HG03066 (cell line): ENCODE data around the gene ABHD5.

ENCODE experiments used
- ATAC-seq: cut with Tn5 transposase; IDR thresholded peaks from one replicate; pipeline ENCODE4 v1.9.1; 2021; ENCODE audit warnings: low read depth; ENCODE audit not compliant: unreplicated experiment

ABHD5 gene

DNA sequence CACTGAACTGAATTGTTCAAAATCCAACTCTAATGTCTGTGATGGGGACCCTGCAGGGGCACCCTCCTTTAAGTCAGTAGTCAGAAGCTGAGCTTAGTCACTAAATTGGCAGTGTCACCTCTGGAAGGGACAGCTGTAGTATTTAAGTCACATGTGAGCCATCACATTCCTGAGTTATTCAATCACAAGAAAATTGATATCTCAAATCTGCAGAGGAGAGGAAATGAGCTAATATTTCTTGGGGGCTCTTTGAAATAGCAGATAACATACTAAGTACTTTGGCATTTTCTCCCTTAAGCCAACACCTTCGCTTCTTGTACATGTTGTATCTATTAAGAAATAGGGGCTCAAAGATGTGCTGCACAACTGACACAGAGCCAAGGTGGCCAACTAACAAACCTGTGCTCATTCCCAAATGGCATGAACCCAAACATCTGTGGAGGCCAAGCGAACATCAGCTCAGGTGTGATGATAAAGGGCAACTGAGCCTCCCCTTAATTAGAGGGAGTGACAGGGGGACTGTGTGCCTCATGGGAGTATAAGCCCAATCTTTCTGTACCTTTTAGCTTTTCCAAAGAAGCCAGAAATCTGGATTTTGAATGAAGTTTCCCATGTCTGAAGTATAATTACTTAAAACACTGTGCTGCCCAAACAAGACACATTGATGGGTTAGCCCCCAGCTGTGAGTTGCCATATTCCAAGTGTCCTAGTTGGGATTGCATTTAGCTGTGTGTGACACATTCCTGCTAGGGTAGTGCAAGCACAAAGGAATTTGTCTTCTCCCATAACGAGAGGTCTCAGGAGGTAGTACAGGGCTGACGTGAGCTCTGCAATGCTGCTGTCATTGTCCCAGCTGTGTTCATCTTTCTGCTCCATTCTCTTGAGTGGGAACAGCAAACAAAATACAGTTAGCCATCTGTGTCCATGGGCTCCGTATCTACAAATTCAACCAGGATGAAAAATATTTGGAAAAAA lies 63.3 kb downstream of the ABHD5 start:
- ATAC-seq = no peak

DNA sequence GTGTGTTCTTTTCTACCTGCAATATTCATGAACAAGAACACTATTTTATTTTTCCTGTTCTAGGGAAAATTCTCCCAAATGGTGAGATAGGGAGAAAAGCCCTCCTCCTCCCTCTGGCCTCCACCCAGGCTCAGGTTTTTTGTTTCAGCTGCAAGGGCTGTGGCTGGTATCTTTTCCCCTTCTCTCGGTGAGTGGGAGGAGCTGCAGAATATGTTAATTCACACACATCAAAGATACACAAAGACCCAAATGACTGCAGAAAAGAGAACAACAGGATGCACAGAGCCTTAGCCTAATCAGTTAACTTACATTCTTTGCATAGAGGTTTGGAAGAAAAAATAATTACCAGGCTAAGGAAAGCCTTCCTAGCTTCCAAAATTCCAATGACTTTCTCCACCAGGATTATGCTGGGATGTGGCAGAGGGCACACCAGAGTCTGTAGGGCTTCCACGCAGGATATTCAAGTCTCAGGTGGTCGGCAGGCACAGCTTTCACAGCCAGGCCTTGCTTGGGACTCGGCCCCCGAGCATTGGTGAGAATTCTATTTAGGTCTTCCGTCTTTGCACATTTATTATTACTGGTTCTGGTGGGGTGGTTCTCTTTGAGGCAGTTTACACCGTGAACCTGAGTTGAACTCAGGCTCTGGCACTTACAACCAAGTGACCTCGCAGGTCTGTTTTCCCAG lies 64.9 kb downstream of the ABHD5 start:
- no peak for ATAC-seq

DNA sequence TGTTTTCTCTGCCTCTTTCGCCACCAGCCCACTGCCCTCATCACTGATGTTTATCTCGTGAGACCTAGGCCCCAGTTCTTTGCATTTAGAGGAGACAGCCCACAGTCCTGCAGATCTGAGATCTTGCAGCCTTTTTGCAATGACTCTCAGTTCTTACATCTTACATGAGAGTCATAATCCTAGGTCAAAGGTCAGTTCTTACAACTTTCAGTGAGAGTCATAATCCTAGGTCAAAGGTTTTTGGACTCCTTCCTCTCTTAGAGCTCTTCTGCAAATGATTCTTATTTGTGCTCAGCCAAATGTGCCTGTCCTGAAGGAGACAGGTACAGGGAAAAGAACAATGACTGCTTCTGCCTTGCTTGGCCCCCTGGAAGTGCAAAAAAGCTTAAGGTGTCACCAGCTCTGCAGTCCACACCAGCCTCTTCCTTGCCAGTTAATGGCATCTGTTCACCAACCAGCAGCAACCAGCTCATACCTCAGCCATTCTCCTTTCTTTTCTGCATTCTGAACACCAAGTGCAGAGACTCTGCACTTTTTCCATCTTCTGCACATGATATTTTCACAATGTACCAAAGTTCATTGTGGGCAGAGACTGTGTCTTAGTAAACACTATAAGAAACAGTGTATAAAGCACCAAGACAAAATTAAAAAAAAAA lies 67.1 kb downstream of the ABHD5 start:
- ATAC-seq = no peak

DNA sequence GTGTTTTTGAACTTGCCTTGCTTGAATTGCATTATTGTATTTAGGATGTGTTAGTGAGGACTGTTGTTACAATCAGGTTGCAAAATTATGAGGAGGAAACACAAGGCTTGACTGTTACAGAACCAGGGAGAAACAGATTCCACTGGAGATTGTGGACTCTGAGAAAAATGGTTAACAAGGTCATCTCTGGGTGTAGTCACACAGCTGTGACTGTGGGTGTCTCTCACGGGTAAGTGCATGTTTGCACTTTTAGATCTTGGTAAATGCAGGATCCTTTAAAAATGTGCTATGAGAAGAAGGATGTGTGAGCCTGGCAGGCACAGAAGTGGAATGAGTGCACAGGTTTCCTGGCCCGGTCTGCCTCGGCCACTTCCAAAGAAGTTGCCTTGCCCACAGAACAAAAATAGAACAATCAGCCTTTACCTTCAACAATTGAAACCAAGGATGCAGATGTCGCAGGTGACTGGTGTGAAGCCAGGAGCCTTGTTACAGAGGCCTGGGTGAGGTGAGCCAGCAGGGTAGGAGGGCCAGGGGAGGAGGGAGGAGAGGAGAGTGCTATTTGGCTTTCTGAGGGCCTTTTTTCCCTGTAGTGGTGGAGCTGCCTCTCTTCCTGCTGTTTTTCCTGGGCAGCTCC lies 68.0 kb downstream of the ABHD5 start:
- ATAC-seq = no peak

DNA sequence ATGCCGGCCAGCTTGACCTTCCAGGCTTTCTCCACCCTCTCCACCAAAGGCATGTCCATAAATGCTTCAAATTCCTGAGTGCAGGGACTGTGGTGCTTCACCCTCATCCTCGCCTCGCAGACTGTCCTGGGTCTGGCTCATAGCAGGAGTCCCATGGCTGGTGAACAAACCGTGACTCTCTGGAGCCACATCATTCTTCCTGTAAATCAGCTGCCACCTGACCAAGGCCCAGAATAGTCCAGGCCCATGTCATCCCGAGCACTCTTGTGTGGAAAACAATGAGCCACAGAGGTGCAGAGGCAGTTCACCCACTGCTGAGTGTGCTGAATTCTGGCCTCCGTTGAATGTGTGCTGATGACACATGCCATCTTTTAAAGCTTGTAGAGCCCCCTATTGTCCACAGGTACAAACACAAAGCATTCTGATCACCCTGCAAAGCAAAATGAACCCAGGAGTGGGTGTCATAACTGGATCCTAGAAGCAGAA lies 68.6 kb downstream of the ABHD5 start:
- no peak for ATAC-seq

DNA sequence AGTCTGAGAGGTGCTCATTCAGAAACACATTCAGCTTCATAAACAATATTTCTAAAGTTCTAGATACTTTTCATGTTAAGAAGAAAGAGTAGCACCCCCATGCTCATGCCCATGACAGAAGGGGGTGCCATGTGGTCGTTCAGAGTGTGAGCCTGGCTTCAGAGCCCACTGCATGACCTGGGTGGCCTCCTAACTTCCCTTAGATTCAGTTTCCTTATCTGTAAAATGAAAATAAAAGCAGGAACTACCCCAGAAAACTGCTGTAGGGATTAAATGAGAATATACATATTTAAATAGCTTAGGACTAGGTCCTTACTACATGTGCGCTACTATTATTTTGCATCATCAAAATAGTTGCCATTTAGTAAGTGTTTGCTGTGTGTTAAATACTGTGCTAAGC lies 69.2 kb downstream of the ABHD5 start:
- no peak for ATAC-seq

DNA sequence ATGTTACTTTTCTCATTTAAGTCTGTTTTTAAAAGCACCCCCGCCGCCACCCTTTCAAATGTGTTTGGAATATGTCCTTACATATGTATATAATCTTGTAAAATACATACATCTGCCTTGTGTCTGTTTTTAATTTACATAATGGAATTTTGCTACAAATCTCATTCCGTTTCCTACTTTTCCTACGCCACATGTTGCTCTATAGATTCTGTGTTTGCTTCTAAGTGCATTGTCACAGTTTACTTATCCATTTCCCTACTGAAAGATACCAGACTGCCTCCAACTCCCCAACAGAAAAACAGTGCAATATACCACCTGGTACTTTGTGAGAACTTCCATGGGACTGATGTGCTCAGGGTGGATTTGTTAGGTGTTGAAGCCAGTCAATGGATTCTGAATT lies 70.2 kb downstream of the ABHD5 start:
- no peak for ATAC-seq

DNA sequence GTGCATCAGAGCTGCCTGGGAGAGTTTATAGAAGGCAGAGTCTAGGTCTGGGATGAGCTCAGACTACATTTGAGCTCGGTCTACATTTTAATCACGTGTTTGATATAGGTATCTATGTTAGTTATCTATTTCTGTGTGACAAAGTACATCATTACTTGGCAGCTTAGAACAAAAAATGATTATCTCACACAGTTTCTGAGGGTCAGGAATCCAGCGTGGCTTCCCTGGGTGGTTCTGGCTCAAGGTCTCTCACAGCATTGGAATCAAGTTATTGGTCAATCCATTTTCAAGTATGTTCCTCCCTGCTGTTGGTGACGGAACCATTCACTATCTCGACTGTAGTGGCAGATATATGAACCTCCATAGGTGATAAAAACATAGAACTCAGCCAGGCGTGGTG lies 71.7 kb downstream of the ABHD5 start:
- ATAC-seq = no peak

DNA sequence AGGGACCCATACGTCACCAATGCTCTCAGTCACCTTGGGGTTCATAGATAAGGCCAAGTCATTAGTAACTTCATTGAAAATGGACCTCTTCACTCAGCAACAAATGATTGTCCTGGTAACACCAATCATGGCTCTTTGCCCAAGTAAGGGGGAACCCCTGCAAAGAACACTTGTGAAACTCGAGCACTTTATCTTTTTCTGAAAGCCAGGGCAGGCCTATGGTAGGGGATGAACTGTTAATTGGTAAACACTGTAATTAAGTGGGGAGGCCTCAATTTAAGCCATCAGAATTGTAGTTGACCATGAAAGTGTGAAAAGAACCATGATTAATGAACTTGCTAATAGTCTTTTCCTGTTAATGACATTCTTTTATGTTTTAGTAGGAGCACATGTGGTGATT lies 73.3 kb downstream of the ABHD5 start:
- ATAC-seq = no peak

DNA sequence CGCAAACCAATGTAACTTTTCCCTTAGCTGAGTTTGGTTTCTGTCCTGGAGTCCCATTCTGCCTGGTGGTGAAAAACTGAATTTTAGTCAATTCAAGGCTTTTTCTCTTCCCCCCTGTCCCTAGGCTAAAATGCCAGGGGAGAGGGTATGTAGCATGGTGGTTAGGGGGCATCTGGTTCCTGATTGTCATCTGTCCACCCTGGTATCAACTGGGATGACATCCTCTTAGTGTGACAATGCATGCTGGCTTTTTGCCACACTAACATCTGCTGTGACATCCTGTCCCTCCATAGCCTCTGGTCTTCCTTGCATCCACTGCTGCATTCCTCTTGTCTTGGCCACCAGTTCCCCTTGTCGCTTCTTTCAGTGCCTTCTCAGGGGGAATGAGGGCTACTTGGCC lies 73.7 kb downstream of the ABHD5 start:
- ATAC-seq = no peak

DNA sequence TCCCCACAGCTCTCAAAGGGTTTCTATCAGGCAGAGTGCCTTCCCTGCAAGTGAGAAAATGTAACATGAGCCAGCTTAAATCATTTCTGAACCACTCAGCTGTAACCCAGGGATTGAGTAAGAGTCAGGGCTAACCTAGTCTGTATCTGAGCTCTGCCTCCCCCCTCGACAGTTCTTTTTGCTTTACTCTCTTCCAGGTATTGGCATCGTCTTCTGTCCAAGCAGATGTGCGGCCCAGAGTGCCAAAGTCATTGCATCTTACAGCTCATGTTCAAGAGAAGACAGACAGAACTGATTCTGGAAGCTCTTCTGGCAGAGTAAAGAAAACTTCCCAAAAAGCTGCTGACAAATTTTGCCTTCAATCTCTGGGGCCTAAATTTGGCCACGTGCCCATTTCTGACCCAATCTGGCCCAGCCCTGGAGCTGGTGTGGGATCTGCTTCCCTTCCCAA lies 74.8 kb downstream of the ABHD5 start:
- no peak for ATAC-seq

DNA sequence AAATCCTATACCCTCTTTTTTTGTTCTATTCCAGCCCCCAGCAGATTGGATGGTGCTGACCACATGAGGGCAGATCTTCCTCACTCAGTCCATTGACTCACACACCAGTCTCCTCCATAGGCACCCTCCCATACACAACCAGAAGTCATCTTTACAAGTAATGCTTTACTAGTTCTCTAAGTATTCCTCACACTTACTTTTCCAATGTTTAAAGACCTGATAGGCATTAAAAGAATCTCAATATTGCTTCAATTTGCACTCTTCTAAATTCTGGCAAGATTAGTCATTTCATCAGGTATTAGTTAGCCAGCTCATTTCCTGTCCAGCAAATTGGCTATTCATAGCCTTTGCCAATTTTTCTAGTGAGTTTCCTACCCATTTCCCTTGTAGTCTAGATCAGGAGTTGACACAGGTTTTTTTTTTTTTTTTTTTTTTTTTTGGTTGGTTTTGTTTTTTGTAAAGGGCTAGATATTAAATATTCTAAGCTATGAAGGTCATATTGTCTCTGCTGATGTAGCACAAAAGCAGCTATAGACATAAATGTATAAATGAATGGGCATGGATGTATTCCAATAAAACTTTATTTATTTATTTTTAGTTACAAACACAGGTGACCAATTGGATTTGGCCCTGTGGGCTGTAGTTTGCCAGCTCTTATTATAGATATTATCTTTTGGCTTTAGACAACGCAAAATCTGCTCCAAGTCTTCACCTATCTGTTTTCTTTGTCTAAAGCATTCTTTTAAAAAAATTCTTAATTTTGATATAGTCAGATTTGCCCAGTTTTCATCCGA lies 76.1 kb downstream of the ABHD5 start:
- no peak for ATAC-seq

DNA sequence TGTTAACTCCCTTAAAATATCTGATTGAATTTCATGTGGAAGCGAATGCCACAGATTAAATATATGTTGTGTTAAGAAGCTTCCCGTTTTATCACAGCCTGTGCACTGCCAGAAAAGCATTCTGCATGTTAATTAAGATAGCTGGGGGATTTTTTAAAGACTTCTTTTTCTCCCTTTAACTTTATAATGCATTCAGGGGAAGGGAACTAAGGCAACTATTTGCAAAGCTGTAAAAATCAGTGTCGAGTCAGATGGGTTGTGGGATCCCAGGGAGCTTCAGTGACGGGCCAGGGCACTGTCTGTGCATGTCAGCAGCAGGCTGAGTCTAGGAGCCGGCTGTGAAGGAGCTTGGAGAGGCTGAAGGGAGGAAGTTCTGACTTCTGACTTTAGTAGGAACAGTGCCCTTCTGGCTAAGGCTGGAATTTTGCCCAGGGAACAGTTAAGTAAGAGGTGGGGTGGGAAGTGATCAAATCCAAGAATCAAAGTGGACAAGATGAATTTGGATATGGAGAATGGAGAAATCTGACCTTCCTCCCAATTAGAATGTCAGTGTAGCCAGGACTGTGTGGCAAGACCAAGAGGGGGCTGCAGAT lies 77.7 kb downstream of the ABHD5 start:
- ATAC-seq = no peak

DNA sequence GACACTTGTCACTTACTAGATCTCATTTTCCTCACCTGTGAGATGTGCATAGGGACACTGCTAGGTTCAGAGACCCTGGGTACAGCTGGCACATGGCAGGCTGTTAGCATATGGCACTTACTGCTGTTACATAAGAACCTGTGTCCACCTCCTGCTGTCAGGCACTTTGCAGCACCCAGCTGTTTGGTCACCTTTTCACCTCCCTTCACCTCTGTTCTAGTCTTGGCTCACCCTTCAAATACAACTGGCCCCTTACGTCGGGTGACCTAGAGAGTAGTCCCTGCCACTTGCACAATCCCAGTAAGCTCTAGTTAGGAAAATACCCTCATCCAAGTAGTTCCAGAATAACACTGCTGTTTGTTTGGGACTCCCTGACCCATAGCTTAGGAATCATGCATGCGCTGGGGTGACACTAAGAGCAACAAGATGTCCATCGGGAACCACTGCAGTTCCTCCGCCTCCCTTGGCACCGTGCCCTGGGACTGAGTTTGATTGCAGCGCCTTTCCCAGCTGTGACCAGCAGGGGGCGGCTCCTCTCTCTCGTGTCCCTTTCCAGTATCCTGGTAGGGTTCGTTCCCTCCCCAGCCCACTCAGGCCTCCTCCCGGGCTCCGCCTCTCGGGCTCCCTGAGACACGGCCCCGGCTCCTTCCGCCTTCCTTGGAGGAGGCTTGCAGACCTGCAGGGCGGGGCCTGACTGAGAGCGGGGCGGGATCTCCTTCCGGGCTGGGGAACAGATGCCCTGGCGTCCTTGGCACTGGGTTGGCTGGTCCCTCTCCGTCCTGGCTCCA lies 78.6 kb downstream of the ABHD5 start:
- ATAC-seq = peak; percentile 51

DNA sequence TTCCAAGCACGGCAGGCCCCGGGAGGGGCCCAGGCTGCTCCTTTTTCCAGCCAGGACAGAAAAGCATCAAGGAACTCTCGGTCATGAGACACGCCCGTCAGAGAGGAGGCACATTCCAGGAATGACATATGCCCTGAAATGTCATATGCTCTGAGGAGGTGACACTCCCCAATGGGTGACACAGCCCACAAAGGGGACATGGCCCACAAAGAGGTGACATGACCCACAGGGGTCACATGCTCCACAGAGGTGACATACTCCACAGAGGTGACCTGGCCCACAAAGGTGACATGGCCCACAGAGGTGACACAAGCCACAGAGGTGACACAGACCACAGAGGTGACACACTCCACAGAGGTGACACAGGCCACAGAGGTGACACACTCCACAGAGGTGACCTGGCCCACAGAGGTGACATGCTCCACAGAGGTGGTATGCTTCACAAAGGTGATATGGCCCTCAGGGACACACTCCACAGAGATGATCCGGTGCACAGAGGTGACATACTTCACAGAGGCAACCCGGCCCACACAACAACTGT lies 79.2 kb downstream of the ABHD5 start:
- no peak for ATAC-seq

DNA sequence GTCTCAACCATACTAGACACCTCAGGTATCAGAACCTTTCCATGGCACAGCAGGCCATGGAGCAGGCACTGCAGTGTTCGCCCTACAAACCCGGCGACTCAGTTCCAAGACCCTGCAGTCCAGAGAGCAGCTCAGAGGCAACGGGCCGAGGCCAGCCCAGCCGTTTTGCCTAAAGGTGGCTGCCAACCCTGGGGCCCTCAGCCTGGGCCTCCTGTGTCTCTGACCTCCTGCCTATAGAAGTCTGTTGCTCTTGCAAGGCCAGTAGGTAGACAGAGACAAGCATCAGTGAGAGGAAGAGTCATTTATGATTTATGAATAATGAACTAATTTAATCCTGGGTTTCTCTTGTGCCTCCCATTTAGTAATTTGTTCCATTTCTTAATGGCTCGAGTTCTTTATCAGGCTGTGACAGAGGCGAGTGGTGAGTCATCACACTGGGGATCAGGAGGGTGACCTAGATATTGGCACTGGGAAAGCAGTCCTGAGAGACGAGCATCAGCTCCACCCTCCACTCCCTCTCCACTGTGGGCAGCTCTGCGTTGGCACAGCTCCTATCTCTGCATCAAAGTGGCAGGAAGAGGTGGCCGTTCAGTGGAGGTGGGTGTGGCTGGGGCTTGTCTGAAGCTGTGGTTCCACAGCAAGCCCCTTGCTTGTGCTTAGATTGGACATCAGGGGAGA lies 79.8 kb downstream of the ABHD5 start:
- no peak for ATAC-seq

DNA sequence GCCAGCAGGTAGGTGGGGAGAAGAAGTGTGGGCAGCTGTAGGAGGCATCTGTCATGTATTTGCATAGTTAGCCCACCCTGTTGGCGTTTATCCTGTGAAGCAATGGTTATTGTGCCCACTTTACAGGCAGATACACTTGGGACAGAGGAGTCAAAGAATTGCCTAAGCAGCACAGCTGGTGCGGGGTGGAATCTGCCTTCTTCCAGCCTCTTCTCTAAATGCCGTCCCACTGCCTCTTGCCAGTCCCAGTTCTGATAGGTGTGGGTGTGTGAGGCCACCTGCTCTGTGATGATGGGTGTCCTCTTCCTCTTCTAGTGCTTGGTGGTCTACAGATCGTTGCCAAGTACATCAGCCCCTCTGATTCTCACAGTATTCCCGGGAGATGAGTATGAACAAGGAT lies 80.9 kb downstream of the ABHD5 start:
- no peak for ATAC-seq
